H9 (cell line): ENCODE data around the gene ZNF585A. TPM values are rescaled to one million over a fixed set of nuclear protein-coding genes. Genes with fewer than 3 reads are reported as not detected.

ENCODE experiments used
- DNase-seq: peaks from one replicate; pipeline ENCODE4 v3.0.0-alpha.2; 2017
- H2AFZ ChIP-seq: one replicate; pipeline ENCODE4 v1.6.1; 2013; ENCODE audit warnings: mild to moderate bottlenecking, low read length, control low read depth, moderate library complexity
- H2AK5ac ChIP-seq: 2 replicates; pipeline ENCODE4 v1.6.1; 2013; ENCODE audit warnings: low read length, control low read depth, mixed read lengths; ENCODE audit not compliant: insufficient read length
- H2BK120ac ChIP-seq: one replicate; pipeline ENCODE4 v1.6.1; 2013; ENCODE audit warnings: low read depth, mild to moderate bottlenecking, low read length, control low read depth, inconsistent platforms; ENCODE audit not compliant: poor library complexity, severe bottlenecking
- H2BK12ac ChIP-seq: 2 replicates; pipeline ENCODE4 v1.6.1; 2013; ENCODE audit warnings: low read length, control low read depth, mixed read lengths, low read depth; ENCODE audit not compliant: insufficient read length
- H2BK15ac ChIP-seq: 2 replicates; pipeline ENCODE4 v1.6.1; 2013; ENCODE audit warnings: low read depth, low read length, control low read depth
- H2BK20ac ChIP-seq: one replicate; pipeline ENCODE4 v1.6.1; 2013; ENCODE audit warnings: low read depth, mild to moderate bottlenecking, low read length, control low read depth, inconsistent platforms; ENCODE audit not compliant: poor library complexity, severe bottlenecking
- H2BK5ac ChIP-seq: 2 replicates; pipeline ENCODE4 v1.6.1; 2013; ENCODE audit warnings: low read length, control low read depth, mixed read lengths; ENCODE audit not compliant: insufficient read length
- H3K14ac ChIP-seq: 2 replicates; pipeline ENCODE4 v1.6.1; 2013; ENCODE audit warnings: low read length, control low read depth; ENCODE audit not compliant: insufficient read depth
- H3K18ac ChIP-seq: 2 replicates; pipeline ENCODE4 v1.6.1; 2013; ENCODE audit warnings: low read depth, mild to moderate bottlenecking, mixed read lengths, low read length, control low read depth; ENCODE audit not compliant: insufficient read length
- H3K23ac ChIP-seq: 2 replicates; pipeline ENCODE4 v1.6.1; 2013; ENCODE audit warnings: low read length, control low read depth, mixed read lengths, low read depth; ENCODE audit not compliant: insufficient read length
- H3K23me2 ChIP-seq: 2 replicates; pipeline ENCODE4 v1.6.1; 2013; ENCODE audit warnings: low read depth, mild to moderate bottlenecking, mixed read lengths, low read length, control low read depth; ENCODE audit not compliant: insufficient read length, poor library complexity, severe bottlenecking
- H3K27ac ChIP-seq: 2 replicates; pipeline ENCODE4 v1.5.1; 2013; ENCODE audit warnings: low read length, control low read depth, mixed read lengths, low read depth; ENCODE audit not compliant: insufficient read length
- H3K27me3 ChIP-seq: 2 replicates; pipeline ENCODE4 v1.6.1; 2013; ENCODE audit warnings: low read length, control low read depth, inconsistent platforms; ENCODE audit not compliant: insufficient read depth
- H3K4ac ChIP-seq: 2 replicates; pipeline ENCODE4 v1.6.1; 2013; ENCODE audit warnings: low read depth, mild to moderate bottlenecking, control low read depth, inconsistent platforms, low read length, moderate library complexity
- H3K4me1 ChIP-seq: 2 replicates; pipeline ENCODE4 v1.6.1; 2013; ENCODE audit warnings: low read length, control low read depth, inconsistent platforms; ENCODE audit not compliant: insufficient read depth
- H3K4me2 ChIP-seq: 2 replicates; pipeline ENCODE4 v1.6.1; 2013; ENCODE audit warnings: low read length, control low read depth, mixed read lengths; ENCODE audit not compliant: insufficient read length, insufficient read depth
- H3K56ac ChIP-seq: 2 replicates; pipeline ENCODE4 v1.6.1; 2013; ENCODE audit warnings: low read depth, mild to moderate bottlenecking, mixed read lengths, low read length, control low read depth; ENCODE audit not compliant: insufficient read length
- H3K79me1 ChIP-seq: 2 replicates; pipeline ENCODE4 v1.6.1; 2013; ENCODE audit warnings: low read depth, mild to moderate bottlenecking, moderate library complexity, low read length, control low read depth, inconsistent platforms; ENCODE audit not compliant: insufficient read depth, poor library complexity, severe bottlenecking
- H3K79me2 ChIP-seq: 2 replicates; pipeline ENCODE4 v1.6.1; 2013; ENCODE audit warnings: low read length, control low read depth, inconsistent platforms; ENCODE audit not compliant: insufficient read depth
- H3K9ac ChIP-seq: 2 replicates; pipeline ENCODE4 v1.6.1; 2013; ENCODE audit warnings: low read length, control low read depth, mixed read lengths; ENCODE audit not compliant: insufficient read length; ENCODE audit errors: extremely low read depth
- H3K9me3 ChIP-seq: one replicate; pipeline ENCODE4 v1.6.1; 2013; ENCODE audit warnings: low read depth, low read length, inconsistent platforms; ENCODE audit not compliant: control insufficient read depth
- H3T11ph ChIP-seq: one replicate; pipeline ENCODE4 v1.6.1; 2013; ENCODE audit warnings: mild to moderate bottlenecking, low read length, control low read depth, inconsistent platforms
- H4K20me1 ChIP-seq: one replicate; pipeline ENCODE4 v1.6.1; 2013; ENCODE audit not compliant: control insufficient read depth, insufficient read length, insufficient read depth
- H4K5ac ChIP-seq: 2 replicates; pipeline ENCODE4 v1.6.1; 2013; ENCODE audit warnings: low read depth, mild to moderate bottlenecking, mixed read lengths, low read length, control low read depth; ENCODE audit not compliant: insufficient read length
- H4K8ac ChIP-seq: replicated peaks from 2 replicates; pipeline ENCODE4 v1.6.1; 2013; ENCODE audit warnings: low read length, control low read depth, mixed read lengths, low read depth; ENCODE audit not compliant: insufficient read length
- H4K91ac ChIP-seq: 2 replicates; pipeline ENCODE4 v1.6.1; 2013; ENCODE audit warnings: low read depth, mild to moderate bottlenecking, moderate library complexity, mixed read lengths, low read length, control low read depth; ENCODE audit not compliant: insufficient read length
- H3K27ac Mint-ChIP-seq, 3 experiments: 2 replicates in 2 of 3; 3 replicates in 1 of 3; pipeline ENCODE4 v1.8.0; 2020 to 2021; ENCODE audit warnings: mixed read lengths in 3 of 3, mild to moderate bottlenecking in 1 of 3, moderate library complexity in 1 of 3
- H3K27me3 Mint-ChIP-seq: 2 replicates; pipeline ENCODE4 v1.8.0; 2021; ENCODE audit warnings: low read depth, mild to moderate bottlenecking, moderate library complexity, mixed read lengths
- H3K36me3 Mint-ChIP-seq, 3 experiments: 2 replicates in 2 of 3; 3 replicates in 1 of 3; pipeline ENCODE4 v1.8.0; 2020 to 2021; ENCODE audit warnings: low read depth in 3 of 3, mixed read lengths in 3 of 3; ENCODE audit not compliant: insufficient read depth in 1 of 3
- H3K4me1 Mint-ChIP-seq, 2 experiments: 2 replicates each; pipeline ENCODE4 v1.8.0; 2020; ENCODE audit warnings: mixed read lengths in 2 of 2
- H3K4me3 Mint-ChIP-seq, 2 experiments: 2 replicates in 1 of 2; 3 replicates in 1 of 2; pipeline ENCODE4 v1.8.0; 2020 to 2021; ENCODE audit warnings: mild to moderate bottlenecking in 2 of 2, mixed read lengths in 2 of 2, moderate library complexity in 1 of 2
- H3K9me3 Mint-ChIP-seq, 2 experiments: 2 replicates in 1 of 2; 3 replicates in 1 of 2; pipeline ENCODE4 v1.8.0; 2020; ENCODE audit warnings: mild to moderate bottlenecking in 2 of 2, mixed read lengths in 2 of 2, moderate library complexity in 1 of 2
- CTCF ChIP-seq: fragments of 200-600 bp; sonication (generic); conservative IDR thresholded peaks from 3 replicates; pipeline ENCODE4 v1.8.0; 2021; ENCODE audit warnings: antibody characterized with exemption, mild to moderate bottlenecking
- WGBS: extraction: QIAGEN DNeasy Blood & Tissue Kit; methylation state at CpG from one replicate; pipeline ENCODE4 v1.1.7; 2013; ENCODE audit warnings: missing lambda C conversion rate, low lambda C conversion rate, mixed read lengths; ENCODE audit not compliant: insufficient read length; ENCODE audit errors: extremely low coverage; 5-methylcytosine and 5-hydroxymethylcytosine counted together
- total RNA-seq: library from RNA; stranded (reverse); gene quantifications from 2 replicates; pipeline ENCODE4 v1.2.1, GENCODE V29; 2021

Gene ZNF585A
- total RNA-seq, 1 experiment from 2014 or later = 18.3 TPM

- H3K79me1 ChIP-seq = no peaks in the 10 kb centered on the region
Observed at GRCh38 chr19:37098570-37098969, 73.9 kb downstream of the ZNF585A start.

More at GRCh38 chr19:37098570-37098969, 73.9 kb downstream of the ZNF585A start:
- peaks cover 86 to 92% of the 10 kb centered on the region in 2 experiments for H3K9me3 Mint-ChIP-seq
- Histone ChIP-seq H3K18ac (no peak overlapping the region), H3K9me3 (peaks cover 38% of the 10 kb centered on the region), H2AFZ (no peak overlapping the region), H3K56ac (no peak overlapping the region), H2AK5ac (no peak overlapping the region), H4K5ac (no peak overlapping the region), H3K4ac (no peak overlapping the region), H3K4me1 (no peaks in the 10 kb centered on the region), H3K27me3 (no peaks in the 10 kb centered on the region), H4K91ac (no peak overlapping the region), H3K14ac (no peak overlapping the region), H3K79me2 (no peaks in the 10 kb centered on the region), H4K8ac (no peak overlapping the region), H3K27ac (no peak overlapping the region), H2BK120ac (no peak overlapping the region), H3K4me2 (no peak overlapping the region), H3T11ph (no peak overlapping the region), H4K20me1 (no peaks in the 10 kb centered on the region), H3K23me2 (no peaks in the 10 kb centered on the region), H2BK20ac (no peak overlapping the region), H2BK12ac (no peak overlapping the region), H3K23ac (no peak overlapping the region), H2BK5ac (no peak overlapping the region), H3K9ac (no peak overlapping the region), H2BK15ac (no peak overlapping the region)
- H3K27ac Mint-ChIP-seq = no peak overlapping the region
- peaks cover 78 to 94% (median 92%) of the 10 kb centered on the region in 3 experiments for H3K36me3 Mint-ChIP-seq
- H3K4me1 Mint-ChIP-seq = no peaks in the 10 kb centered on the region
- H3K4me3 Mint-ChIP-seq = no peak overlapping the region
- no peaks in the 10 kb centered on the region for H3K27me3 Mint-ChIP-seq
- TF ChIP-seq CTCF = no peak
- WGBS = no CpG with 5 or more reads among the region's 1 CpG
- DNase-seq = no peak
